Suprapubic skin (tissue), 4 donors: ENCODE results near the gene C16orf89.

ENCODE experiments used
- CTCF ChIP-seq, 2 donors: fragments of 200-600 bp in 1 of 2; fragments of 450-650 bp in 1 of 2; sonication (generic) in 1 of 2; IDR thresholded peaks; one replicate each; pipeline ENCODE4 v1.5.1; 2016 to 2019; ENCODE audit warnings: antibody characterized with exemption in 2 of 2, mild to moderate bottlenecking in 1 of 2, moderate library complexity in 1 of 2
- POLR2A ChIP-seq, 2 donors: fragments of 450-650 bp; IDR thresholded peaks; one replicate each; pipeline ENCODE4 v1.6.1; 2017; ENCODE audit warnings: antibody characterized with exemption in 2 of 2, mild to moderate bottlenecking in 2 of 2, moderate library complexity in 2 of 2
- POLR2AphosphoS5 ChIP-seq, 3 donors: sonication (generic); formaldehyde crosslinking; IDR thresholded peaks; one replicate each; pipeline ENCODE4 v1.6.1; 2017; ENCODE audit warnings: antibody characterized with exemption in 3 of 3

GRCh38 chr16:5071341-5071680 is 5.6 kb upstream of the C16orf89 start:
- no peak for TF ChIP-seq CTCF (IDR thresholded peaks at IDR 0.05)
- no peak for TF ChIP-seq POLR2A (IDR thresholded peaks at IDR 0.05)
- TF ChIP-seq POLR2AphosphoS5 (IDR thresholded peaks at IDR 0.05), result no peak
